Measurements from ENCODE around the gene SOWAHA. TPM values are rescaled to one million over a fixed set of nuclear protein-coding genes. Genes with fewer than 3 reads are reported as not detected.
A peak's percentile ranks its signal among the peaks of the same experiment; 100 is the strongest.

The SOWAHA gene
- total and polyA plus RNA-seq, 11 donors: 0.03 to 0.50 (median 0.24) TPM; not detected in 6

DNA sequence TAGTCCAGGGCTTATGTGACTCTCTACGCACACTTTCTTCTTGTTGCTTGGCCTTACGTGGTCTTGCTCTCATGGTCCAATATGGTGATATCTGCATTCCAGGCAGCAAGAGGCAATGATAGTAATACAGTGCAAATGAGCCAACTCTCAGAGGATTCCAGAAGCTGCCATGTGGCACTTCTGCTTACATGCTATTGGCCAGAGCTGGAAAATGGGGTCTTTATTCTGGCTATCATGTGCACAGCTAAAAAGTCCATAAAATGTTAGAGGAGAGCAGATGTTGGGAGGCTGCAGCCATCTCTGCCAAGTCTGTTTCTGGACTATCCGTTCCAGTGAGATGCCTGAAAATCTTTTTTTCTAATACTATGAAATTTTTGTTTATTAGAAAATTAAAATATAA lies 33.1 kb upstream of the SOWAHA start:
- Histone ChIP-seq H3K27me3 (peaks cover 0 to 4% (median 0%) of the 10 kb centered on the region in 9 donors), H3K27ac (no peak overlapping the region), H3K4me3 (no peak overlapping the region), H3K36me3 (no peaks in the 10 kb centered on the region), H3K4me1 (peaks cover 0 to 36% (median 16%) of the 10 kb centered on the region in 12 donors), H3K9me3 (no peaks in the 10 kb centered on the region)
- TF ChIP-seq, protein P1, sequence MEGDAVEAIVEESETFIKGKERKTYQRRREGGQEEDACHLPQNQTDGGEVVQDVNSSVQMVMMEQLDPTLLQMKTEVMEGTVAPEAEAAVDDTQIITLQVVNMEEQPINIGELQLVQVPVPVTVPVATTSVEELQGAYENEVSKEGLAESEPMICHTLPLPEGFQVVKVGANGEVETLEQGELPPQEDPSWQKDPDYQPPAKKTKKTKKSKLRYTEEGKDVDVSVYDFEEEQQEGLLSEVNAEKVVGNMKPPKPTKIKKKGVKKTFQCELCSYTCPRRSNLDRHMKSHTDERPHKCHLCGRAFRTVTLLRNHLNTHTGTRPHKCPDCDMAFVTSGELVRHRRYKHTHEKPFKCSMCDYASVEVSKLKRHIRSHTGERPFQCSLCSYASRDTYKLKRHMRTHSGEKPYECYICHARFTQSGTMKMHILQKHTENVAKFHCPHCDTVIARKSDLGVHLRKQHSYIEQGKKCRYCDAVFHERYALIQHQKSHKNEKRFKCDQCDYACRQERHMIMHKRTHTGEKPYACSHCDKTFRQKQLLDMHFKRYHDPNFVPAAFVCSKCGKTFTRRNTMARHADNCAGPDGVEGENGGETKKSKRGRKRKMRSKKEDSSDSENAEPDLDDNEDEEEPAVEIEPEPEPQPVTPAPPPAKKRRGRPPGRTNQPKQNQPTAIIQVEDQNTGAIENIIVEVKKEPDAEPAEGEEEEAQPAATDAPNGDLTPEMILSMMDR (IDR thresholded peaks at IDR 0.05): no peak
- TF ChIP-seq POLR2A (IDR thresholded peaks at IDR 0.05): no peak
- ATAC-seq (no peak), DNase-seq (no peak)
- intact Hi-C loops (cut with DNase I): loop anchor here in 3 of 10 donors (5.0 kb wide), 4 partner anchors 32 to 87 kb away; partner anchors contain the start of genes GDF9 (in 1 of the 3), KIF3A (in 1 of the 3), SOWAHA (in 1 of the 3) and UQCRQ (in 1 of the 3)
- WGBS, 4 donors: 93 to 94% (median 93%) methylated on average over 3 of the region's 3 CpGs

DNA sequence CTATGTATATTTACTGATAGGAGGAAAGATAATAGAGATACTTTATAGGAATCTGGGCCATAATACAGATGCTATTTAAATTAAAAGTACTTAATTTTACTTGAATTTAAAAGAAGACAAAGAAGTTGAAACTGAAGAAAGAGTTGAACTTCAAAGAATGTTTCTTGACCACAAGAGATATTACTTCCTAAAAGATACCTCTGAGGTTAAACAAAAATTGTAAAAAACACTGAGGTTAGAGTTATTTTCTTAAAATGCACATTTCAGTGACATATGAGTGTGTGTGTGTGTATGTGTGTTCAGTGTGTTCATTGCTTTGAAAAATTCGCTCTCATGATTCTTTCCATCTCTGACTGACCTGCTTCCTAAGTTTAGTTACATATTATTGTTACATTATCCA lies 32.5 kb upstream of the SOWAHA start:
- H3K27me3 ChIP-seq: peaks cover 0 to 4% (median 0%) of the 10 kb centered on the region in 9 donors
- H3K36me3 ChIP-seq: no peaks in the 10 kb centered on the region
- no peak for DNase-seq
- H3K9me3 ChIP-seq: no peaks in the 10 kb centered on the region
- no peak overlapping the region for H3K27ac ChIP-seq
- intact Hi-C loops (cut with DNase I): no loop called here
- H3K4me1 ChIP-seq: peaks cover 0 to 30% (median 11%) of the 10 kb centered on the region in 12 donors
- no peak for TF ChIP-seq POLR2A (IDR thresholded peaks at IDR 0.05)
- TF ChIP-seq, protein P1 (IDR thresholded peaks at IDR 0.05): no peak
- ATAC-seq: no peak
- H3K4me3 ChIP-seq: no peak overlapping the region
- WGBS, 4 donors: 94 to 98% (median 95%) methylated on average over 1 of the region's 1 CpG

DNA sequence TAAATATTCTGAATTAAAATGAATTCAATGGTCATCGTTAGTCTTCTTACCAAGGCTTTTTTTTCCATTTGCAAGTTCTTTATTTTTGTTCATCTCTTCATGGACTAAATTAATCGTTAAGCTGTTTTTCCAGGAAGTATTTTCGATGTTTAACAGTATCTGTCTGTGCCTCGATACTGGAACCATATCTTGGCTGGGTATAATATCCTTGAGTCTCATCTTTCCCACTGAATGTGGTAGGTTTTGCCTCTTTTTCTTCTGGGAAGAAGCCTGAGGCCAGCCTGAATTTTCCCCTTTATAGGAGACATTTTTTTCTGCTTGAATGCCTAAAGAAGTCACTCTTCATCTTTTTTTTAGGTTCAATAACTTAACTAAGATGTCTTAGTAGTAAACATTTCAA lies 32.1 kb upstream of the SOWAHA start:
- H3K4me3 ChIP-seq: no peak overlapping the region
- H3K4me1 ChIP-seq: peaks cover 0 to 25% (median 8%) of the 10 kb centered on the region in 12 donors
- intact Hi-C loops (cut with DNase I): no loop called here
- TF ChIP-seq, protein P1 (IDR thresholded peaks at IDR 0.05): no peak
- no peak for TF ChIP-seq POLR2A (IDR thresholded peaks at IDR 0.05)
- peaks cover 0 to 4% (median 0%) of the 10 kb centered on the region in 9 donors for H3K27me3 ChIP-seq
- H3K36me3 ChIP-seq: no peaks in the 10 kb centered on the region
- H3K9me3 ChIP-seq: no peaks in the 10 kb centered on the region
- DNase-seq (no peak), ATAC-seq (no peak)
- WGBS, 4 donors: 94 to 95% (median 95%) methylated on average over 4 of the region's 4 CpGs
- H3K27ac ChIP-seq: no peak overlapping the region

DNA sequence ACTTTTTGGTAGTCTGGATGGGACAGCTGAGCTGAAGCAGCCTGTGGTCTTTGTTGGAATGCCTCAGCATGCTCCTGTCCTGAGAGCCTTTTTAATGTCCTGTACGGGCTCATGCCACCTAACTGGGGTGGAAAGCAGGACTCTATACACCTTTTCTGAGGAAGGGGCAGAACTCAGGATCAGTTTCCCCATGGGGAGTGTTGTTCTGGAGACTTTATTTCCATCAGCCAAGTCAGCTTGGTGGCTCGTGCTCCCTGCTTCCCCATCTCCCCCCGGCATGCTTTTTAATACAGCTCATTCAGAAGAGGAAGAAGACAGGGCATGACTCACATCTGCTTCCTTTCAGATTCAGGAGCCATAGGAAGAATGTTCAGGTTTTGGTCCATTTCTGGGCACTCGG lies 31.0 kb upstream of the SOWAHA start:
- 45 to 77% (median 62%) methylated on average over 4 of the region's 4 CpGs for WGBS, 4 donors
- Histone ChIP-seq H3K36me3 (no peaks in the 10 kb centered on the region), H3K4me3 (no peak overlapping the region), H3K4me1 (peaks cover 0 to 22% (median 6%) of the 10 kb centered on the region in 12 donors), H3K9me3 (no peaks in the 10 kb centered on the region), H3K27ac (peak overlapping the region in 1 of 12 donors; percentile 13), H3K27me3 (peaks cover 0 to 4% (median 0%) of the 10 kb centered on the region in 9 donors)
- ATAC-seq (peak in 1 of 4 donors; percentile 32), DNase-seq (no peak)
- intact Hi-C loops (cut with DNase I): no loop called here
- no peak for TF ChIP-seq POLR2A (IDR thresholded peaks at IDR 0.05)
- TF ChIP-seq, protein P1 (IDR thresholded peaks at IDR 0.05): no peak

Measured in heart left ventricle (tissue), 16 donors.